GM19324 (cell line): Measurements from ENCODE around the gene ZFYVE21.

ENCODE experiments used
- ATAC-seq: cut with Tn5 transposase; IDR thresholded peaks from one replicate; pipeline ENCODE4 v1.9.1; 2021; ENCODE audit warnings: mild to moderate bottlenecking, moderate library complexity; ENCODE audit not compliant: unreplicated experiment, low FRiP score

The ZFYVE21 gene

GRCh38 chr14:103691655-103692054 lies 24.0 kb upstream of the ZFYVE21 start:
- ATAC-seq, result peak; percentile 46

- ATAC-seq, result peak; percentile 3
Observed at GRCh38 chr14:103692159-103692558, 23.5 kb upstream of the ZFYVE21 start.

- ATAC-seq, result no peak
Observed at GRCh38 chr14:103692871-103693270, 22.7 kb upstream of the ZFYVE21 start.

DNA sequence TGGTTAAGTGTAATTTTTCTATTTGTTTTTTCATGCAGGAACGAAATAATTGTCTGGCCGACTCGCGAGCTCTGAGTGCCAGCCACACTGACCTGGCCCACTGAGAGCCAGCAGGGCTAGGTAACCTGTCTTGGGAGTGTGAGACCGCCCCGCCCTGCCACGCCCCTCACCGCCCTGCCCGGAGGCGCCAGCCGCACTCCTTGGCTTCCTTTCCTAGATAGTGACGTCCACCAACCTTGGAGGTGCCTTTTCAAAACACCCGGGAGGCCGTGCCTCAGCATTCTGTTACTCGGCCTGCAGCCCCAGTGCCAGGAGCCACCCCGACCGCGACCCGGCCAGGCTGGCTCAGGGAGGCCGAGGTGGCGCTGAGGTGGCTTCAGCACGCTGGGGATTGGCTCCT lies 22.1 kb upstream of the ZFYVE21 start:
- ATAC-seq, result no peak

GRCh38 chr14:103694572-103695026 lies 21.0 kb upstream of the ZFYVE21 start:
- ATAC-seq, result no peak

- ATAC-seq, result no peak
Observed at GRCh38 chr14:103695296-103696069, 20.1 kb upstream of the ZFYVE21 start.

DNA sequence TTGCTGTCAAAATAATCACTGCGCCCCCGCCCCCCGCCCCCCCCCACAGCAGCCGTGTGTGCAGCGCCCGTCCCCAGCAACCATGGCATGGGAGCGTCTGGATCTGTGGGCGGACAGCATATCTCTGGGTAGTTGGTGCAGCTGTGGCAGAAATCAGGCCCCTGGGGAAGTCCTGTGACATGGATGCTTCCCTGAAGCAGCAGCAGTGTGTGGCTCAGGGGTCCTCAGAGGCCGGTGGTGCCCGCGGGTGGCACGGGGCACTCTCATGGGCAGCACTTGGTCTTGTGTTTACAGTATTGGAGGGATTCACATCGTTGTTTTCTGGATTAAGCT lies 19.6 kb upstream of the ZFYVE21 start:
- ATAC-seq, result no peak

- no peak for ATAC-seq
Observed at GRCh38 chr14:103696466-103697071, 19.0 kb upstream of the ZFYVE21 start.

DNA sequence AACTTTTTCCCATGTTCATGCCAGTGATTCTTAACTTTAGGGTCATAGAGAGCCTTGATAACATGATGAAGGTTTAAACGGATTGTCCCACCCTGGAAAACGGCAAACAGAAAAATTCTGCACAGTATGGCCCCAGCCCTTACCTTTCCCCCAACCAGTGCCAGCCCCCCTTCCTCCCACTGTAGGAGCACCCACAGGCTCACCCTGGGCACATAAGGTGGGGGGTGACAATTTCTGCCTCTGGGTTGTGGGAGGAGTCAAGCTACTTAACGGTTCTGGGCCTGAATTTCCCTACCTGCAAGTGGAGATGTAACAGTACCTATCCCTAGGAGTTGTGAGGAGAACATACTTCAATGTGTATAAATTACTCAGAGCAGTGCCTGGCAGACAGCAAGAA lies 18.4 kb upstream of the ZFYVE21 start:
- no peak for ATAC-seq

GRCh38 chr14:103697603-103698379 lies 17.8 kb upstream of the ZFYVE21 start:
- ATAC-seq, result no peak

DNA sequence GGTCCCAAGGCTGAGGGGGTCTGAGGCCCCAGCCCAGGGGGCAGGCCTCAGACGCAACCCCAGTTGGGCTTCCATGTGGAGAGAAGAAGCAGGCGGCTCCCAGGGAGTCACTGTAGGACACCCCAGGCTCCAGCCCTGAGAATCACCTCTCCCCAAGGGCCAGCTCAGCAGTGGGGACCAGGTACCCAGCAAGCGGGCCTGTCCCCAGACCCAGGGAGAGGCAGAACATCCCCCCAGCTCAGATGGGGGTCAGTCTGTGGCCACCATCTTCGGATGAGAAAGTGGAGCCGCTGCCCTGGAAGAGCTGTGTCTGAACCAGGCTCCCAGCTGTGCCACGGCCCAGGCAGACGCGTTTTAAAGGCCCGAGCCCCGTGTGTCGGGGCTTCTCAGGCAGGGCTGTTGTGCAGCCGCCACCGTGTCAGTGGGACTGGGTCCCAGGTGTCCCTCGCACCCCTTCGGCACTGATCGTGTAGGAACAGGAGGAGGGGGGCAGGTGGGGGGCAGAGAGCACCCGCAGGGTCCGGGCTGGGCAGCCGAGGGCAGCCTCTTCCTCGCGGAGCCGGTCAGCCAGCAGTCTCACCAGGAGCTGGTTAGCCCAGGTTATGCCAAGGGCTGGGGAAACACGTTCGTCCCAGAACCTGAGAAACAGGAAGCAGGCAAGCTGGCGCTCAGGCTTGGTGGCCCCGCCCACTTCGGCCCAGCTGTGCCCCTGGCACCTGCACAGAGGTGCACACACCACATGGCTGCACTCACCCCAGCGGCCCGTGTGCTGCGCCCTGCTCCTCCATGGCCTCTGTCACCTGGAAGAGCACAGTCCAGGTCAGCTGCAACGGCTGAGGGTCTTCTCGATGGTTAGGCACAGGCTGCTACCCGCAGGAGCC lies 17.0 kb upstream of the ZFYVE21 start:
- no peak for ATAC-seq

DNA sequence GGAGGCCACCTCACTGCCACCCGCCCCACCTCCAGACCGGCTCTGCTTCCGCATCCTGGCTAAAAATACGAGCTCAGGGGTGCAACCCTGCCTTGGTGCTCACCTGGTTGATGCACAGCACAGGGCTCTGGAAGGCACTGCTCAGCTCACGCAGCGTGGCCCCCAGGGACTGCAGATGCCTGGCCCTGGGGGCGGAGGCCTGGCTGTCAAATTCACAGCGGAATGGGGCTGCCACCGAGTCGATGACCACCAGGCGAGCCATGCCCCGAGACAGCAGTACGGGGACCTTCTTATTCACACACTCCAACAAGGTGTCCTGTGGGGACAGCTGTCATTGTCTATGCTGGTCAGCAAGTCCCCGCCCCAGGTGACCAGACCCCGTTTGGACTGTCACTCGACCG lies 16.3 kb upstream of the ZFYVE21 start:
- no peak for ATAC-seq

DNA sequence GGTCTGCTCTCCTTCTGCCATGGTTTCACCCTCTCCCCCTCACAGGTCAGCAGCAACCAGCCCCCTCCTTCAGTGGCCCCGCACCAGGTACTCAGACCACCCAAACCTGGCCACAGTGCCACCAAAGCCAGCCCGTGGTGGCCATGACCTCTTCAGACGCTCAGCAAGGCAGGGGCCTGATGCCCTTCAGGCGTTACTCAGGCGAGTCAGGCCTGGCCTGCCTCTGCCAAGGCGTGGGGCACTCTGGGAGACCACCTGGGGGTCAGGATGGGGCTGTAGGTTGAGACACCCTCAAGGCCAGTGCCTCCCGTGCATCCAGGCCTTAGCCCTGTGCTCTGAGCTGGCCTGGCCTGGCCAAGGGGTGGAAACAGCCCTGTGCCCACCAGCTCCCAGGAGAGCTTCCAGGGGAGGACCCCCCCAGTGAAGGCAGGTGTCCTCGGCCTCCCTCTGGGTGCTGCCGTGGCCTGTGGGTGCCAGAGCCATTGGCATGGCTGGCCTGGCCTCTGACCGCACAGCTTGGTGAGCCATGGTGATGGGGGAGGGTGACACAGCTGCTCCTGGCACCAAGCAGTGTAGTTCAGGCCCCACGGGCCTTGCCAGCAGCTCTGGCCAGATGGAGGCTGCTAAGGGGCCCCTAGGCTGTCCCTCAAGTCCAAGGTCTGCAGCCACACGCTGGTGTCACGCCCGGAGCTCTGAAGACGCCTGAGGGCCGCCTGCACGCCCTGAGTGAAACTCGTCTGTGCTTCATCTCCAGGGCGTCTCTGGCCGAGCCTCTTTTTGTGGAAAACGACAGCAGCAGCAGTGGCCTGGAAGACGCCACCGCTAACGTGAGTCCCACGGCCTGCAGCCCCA lies 15.5 kb upstream of the ZFYVE21 start:
- no peak for ATAC-seq

GRCh38 chr14:103700753-103701490 lies 14.7 kb upstream of the ZFYVE21 start:
- ATAC-seq, result no peak

DNA sequence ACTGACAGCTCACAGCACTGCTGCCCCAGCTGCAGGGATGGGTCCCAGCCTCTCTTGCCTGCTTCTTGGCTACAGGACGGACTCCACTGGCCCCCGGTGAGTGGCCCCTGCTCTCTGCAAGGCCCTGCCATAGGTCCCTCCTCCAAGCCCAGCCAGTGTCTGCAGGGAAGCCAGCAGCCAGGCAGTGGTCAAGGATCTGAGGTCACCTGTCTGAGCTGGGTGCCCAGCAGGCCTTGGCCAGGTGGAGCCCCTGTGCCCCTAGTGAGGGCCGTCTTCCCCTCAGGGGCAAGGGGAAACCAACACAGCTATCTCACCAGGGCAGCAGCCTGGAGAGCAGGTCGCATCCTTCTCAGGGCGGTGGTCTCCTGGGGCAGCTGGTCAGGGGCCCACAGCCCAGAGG lies 13.5 kb upstream of the ZFYVE21 start:
- ATAC-seq, result no peak

DNA sequence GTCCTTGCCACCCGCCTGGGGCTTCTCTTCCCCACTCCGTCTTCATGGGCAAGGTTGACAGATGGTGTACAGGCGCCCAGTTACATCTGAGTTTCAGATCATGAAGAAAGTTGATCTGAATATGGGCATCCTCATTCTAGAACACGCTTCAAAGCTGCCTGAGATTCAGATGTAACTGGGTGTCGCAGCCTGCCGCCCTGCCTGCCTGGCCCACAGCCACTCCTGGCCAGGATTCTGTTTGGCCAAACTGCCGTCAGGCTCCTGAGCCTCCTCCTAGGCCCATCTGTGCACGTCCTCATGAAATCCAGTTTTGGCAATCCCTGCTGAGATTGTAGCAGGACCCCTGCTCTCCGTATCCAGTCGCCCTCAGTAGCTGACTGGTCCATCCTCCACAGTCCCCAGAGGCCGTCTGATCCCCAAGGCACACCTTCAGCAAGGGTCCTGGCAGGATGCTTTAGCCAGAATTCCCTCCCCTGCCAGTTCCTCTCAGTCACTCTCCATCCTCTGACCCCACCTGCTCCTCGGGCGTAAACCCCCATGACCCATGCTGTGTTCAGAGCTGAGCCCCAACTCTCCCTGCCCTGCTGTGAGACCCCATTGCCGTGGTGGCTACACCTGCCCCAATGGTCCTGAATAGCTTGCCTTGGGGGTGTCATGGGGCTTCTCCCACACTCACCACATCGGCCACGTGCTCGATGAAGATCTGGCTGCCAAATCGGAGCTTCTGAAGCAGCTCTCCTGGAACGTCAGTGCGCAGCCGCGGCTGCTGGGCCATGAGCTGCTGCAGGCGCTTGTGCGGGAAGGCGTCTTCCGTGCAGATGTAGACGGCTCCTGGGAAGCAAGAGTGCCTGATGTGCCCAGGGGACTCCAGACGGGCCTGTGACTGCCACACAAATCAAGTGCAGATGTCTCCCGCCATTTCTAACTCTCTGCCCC lies 12.8 kb upstream of the ZFYVE21 start:
- no peak for ATAC-seq

GRCh38 chr14:103703433-103704385 lies 11.9 kb upstream of the ZFYVE21 start:
- no peak for ATAC-seq
